GM19351 (cell line): ENCODE measurements around the gene MLEC.

Source experiments
- ATAC-seq: cut with Tn5 transposase; IDR thresholded peaks from one replicate; pipeline ENCODE4 v1.9.1; 2021; ENCODE audit warnings: mild to moderate bottlenecking, moderate library complexity; ENCODE audit not compliant: unreplicated experiment

The MLEC gene

GRCh38 chr12:120690978-120691377 is 4.0 kb downstream of the MLEC start:
- ATAC-seq = no peak

GRCh38 chr12:120692524-120693033 is 5.6 kb downstream of the MLEC start:
- no peak for ATAC-seq

GRCh38 chr12:120693848-120694247 is 6.9 kb downstream of the MLEC start:
- ATAC-seq = no peak

GRCh38 chr12:120696626-120697025 is 9.7 kb downstream of the MLEC start:
- ATAC-seq = no peak

GRCh38 chr12:120697344-120697743 is 10.4 kb downstream of the MLEC start:
- ATAC-seq = no peak

- ATAC-seq = no peak
These were observed 11.7 kb downstream of the MLEC start for GRCh38 chr12:120698665-120699064.

- ATAC-seq = no peak
These were observed 12.6 kb downstream of the MLEC start for GRCh38 chr12:120699553-120699952.

DNA sequence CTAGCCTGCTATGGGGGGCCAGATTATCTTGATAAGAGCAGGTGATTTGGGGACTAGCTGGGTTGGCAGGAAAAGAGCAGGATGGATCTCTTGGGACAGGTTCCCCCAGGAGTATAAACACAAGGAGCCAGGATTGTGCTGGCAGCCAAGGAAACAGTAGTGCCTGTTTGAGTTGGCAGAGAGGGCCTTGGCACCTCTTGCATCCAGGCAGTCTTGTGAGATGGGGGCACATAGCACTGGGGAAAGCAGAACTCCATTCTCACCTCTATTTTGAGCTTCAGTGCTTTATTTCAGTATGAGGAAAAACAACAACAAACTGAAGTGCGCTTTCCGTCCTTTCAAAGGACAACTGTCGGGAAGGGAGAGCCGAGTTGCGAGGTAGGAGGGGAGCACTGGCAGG is 13.9 kb downstream of the MLEC start:
- no peak for ATAC-seq

GRCh38 chr12:120702637-120703036 is 15.7 kb downstream of the MLEC start:
- no peak for ATAC-seq

DNA sequence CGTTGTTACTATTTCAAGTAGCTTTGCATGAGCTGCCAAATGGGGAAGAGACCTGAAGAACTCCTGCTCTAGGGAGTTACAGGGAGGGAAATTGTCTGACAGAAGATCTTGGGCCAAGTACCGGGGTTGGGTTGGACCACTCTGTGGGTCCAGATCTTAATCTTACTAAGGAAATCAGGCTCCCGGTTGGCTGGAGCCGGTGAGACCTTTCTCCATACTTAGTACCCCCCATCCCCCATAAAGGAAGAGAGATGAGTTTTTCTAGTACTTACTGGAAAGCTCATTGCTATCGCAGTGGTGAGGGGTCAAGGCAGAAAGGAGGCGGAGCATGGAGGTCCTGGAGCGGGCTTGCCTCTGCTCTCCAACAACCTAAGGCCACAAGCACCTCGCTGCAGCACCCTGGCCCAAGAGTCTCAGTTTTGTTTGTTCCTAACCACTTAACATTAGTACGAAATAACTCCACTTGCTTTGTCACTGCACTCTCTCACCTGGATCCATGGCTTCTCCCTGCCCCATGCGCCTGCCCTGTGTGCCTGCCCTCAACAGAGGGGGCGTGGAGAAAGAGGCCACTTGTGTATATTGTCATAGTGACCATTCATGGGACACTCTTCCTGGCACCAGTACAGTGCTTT is 16.5 kb downstream of the MLEC start:
- ATAC-seq = no peak

DNA sequence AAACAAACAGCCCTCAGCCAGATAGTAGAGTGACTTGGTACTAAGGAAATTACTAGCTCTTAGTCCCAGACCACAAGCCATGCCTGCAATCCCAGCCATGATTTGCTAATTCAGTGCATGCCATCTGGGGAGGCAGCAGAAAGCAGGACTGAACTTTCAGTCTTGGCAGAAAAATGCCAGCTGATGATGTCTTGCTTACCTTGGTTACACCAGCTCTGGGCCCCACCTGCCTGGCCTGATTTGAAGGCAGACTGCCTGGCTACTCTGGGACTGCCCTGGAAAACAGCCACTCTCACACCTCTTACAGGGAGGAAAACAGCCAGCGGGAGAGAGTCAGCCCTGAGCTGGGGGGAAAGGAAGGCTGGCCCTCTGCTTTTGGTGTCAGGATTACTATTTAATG is 18.7 kb downstream of the MLEC start:
- no peak for ATAC-seq

- no peak for ATAC-seq
These were observed 19.1 kb downstream of the MLEC start for GRCh38 chr12:120706029-120706428.

DNA sequence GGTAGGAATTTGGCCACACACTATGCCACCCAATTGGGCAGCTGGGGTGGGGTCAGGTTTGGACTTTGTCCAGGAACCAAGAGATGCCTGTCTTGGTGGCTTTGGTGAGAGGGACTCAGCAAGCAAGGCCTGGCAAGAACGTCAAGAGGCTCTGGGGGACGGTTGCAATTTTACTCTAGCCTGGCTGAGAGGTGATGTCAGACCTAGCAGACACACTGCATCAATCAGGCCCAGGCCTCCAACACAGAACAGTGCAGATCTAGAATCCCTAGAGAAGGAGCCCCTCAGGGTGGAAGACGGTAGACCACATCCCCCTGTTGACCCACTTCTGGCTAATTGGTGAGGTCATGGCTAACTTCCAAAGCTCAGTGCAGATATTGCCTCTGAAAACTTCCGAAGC is 21.7 kb downstream of the MLEC start:
- ATAC-seq = no peak

DNA sequence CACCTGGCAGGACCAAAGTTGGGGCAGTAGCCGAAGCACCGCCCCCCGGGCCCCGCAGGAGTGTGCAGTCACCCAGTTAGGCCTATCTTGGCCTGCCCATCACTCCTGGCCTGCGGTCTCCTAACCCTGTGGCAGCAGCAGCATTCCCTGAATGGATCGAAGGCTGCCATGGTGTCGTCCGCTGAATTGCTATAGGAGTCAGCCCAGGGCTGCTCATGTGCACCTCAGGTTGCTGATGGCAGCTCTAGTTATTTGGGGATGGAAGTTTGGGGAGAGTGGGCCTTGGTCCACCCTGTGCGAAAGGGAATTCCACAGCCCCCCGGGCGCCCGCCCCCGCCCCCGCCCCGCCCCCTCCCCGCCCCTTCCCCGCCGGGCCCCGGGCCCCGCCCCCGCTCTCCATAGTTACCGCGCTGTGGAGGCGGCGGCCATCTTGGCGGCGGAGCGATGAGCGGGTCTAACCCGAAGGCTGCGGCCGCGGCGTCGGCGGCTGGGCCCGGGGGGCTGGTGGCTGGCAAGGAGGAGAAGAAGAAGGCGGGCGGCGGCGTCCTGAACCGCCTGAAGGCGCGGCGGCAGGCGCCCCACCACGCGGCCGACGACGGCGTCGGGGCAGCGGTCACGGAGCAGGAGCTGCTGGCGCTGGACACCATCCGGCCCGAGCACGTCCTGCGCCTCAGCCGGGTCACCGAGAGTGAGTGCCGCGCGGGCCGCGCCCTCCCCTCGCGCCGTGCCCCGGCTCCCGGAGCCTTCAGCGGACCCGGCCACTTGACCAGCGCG is 23.3 kb downstream of the MLEC start, which contains the start of gene UNC119B:
Gene UNC119B (plus strand): TSS at position 428 of the 774 bp plus-strand sequence. CDS start 17 bp downstream, at position 445.
- peak; percentile 68 for ATAC-seq

DNA sequence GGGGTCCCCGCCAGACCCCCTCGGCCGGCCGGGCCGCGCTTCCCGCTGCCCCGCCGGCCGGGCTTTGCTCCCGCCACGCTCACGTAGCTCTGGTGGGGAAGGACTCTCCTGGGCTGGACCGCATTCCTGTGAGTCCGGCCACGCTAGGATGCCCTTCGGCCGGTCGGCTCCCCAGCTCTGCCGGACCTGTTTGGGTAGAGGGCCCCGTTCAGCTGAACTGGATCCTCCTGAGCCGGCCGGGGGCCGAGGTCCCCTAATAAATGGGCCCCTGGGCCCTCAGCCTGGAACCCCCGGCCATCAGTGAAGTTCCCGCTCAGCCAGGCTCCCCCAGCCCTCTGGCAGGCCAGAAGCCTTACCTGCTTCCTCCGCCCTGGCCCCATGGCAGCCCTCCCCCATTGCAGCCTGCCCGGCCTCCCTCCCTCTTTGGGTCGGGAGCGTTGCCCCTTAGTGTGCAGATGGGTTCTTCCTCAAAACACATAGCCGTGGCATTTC is 23.9 kb downstream of the MLEC start:
- peak; percentile 35 for ATAC-seq

- no peak for ATAC-seq
These were observed 24.5 kb downstream of the MLEC start for GRCh38 chr12:120711411-120711810.

GRCh38 chr12:120712610-120713009 is 25.7 kb downstream of the MLEC start:
- ATAC-seq = no peak

DNA sequence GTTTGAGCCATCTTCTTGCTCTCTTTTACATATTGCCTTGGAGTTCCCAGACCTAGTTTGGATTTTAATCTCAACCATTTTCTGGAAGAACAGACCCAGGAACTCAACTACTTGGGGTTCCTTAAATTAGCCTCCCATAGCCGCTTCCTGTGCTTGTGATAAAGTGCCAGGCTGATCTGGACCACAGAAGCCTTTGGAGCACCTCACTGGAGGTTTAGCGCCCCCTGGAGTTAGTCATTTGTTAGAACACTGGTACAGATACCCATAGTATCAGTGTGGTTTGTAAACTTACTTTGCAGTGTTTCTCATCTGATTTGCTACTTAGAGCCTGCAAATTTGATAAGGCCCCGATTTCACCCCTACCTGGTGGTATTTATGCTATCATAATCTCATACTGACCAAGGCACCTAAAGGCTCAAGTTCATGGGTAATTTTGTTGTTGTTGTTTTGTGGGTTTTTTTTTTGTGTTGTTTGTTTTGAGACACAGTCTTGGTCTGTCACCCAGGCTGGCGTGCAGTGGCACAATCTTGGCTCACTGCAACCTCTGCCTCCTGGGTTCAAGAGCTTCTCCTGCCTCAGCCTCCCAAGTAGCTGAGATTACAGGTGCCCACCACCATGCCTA is 27.0 kb downstream of the MLEC start:
- no peak for ATAC-seq

- no peak for ATAC-seq
These were observed 31.1 kb downstream of the MLEC start for GRCh38 chr12:120718055-120718454.

DNA sequence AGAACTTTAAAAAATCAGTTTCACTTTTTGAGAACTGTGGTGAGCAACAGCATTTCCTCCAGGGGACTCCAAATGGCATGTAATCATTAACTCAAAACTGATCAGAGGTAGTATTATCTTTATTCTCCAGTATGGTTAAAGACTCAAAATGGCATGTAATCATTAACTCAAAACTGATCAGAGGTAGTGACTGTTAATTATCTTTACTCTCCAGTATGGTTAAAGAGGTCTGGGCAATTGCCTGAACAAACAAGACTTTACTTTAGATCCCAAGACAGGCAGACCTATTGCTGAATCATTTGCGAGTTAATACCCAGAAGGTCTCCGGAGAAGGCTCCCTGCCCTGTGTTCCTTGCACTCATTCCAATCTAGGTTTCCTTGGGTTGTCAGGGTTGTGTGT is 32.1 kb downstream of the MLEC start:
- no peak for ATAC-seq

DNA sequence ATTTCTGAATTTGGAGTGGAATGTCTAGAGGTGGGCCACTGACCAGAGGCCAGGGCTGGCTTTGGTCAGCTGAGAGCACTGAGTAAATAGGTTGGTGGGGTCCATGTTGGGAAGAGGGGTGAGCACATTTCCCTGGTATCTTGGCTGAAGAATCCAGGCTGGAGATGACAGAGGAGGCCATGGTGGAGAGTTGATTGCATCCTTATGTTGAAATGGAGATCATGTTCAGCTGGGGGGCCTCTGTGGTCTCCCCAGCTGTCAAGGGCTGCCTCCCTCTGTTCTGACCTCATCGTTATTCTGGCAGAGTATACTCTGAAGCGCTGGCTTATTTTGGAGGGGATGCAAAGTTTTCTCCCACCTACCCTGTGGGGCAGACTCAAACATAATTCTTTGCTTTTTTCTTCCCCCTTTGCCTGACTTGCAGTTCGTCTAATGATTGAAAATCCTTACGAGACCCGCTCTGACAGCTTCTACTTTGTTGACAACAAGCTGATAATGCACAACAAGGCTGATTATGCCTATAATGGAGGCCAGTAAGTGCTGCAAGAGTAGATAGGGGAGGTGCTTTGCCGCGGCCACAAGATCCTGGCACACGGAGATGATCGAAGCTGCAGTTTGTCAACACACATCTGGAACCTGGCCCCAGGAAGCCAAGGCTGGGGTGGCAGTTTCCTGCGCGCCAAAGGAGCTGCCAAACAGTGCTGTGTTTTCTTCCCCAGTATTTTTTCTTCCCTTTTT is 32.7 kb downstream of the MLEC start:
- no peak for ATAC-seq
